GM12872 (cell line): ENCODE measurements around the gene APH1B.

ENCODE experiments used
- CTCF ChIP-seq: IDR thresholded peaks from 3 replicates; pipeline ENCODE4 v1.5.1; 2011; ENCODE audit warnings: low read depth, mild to moderate bottlenecking, low read length, moderate library complexity; ENCODE audit not compliant: insufficient read depth

Gene APH1B

GRCh38 chr15:63299943-63300575 lies 22.7 kb downstream of the APH1B start:
- TF ChIP-seq CTCF = no peak

GRCh38 chr15:63301088-63301487 lies 23.7 kb downstream of the APH1B start:
- no peak for TF ChIP-seq CTCF

GRCh38 chr15:63305260-63305659 lies 27.9 kb downstream of the APH1B start:
- TF ChIP-seq CTCF = no peak

GRCh38 chr15:63306492-63307073 lies 29.2 kb downstream of the APH1B start:
- no peak for TF ChIP-seq CTCF

- TF ChIP-seq CTCF = no peak
Observed at GRCh38 chr15:63308491-63308890, 31.1 kb downstream of the APH1B start.

GRCh38 chr15:63308947-63309346 lies 31.5 kb downstream of the APH1B start:
- no peak for TF ChIP-seq CTCF

- no peak for TF ChIP-seq CTCF
Observed at GRCh38 chr15:63310646-63311045, 33.2 kb downstream of the APH1B start.

- no peak for TF ChIP-seq CTCF
Observed at GRCh38 chr15:63312286-63312685, 34.9 kb downstream of the APH1B start.
